Glutamatergic neuron (in vitro differentiated cells): ENCODE results near the gene ARL6IP4. TPM values are rescaled to one million over a fixed set of nuclear protein-coding genes. Genes with fewer than 3 reads are reported as not detected.

Experiments used
- DNase-seq: peaks from one replicate; pipeline ENCODE4 v3.0.0; 2022
- H3K27ac Mint-ChIP-seq: one replicate; pipeline ENCODE4 v1.8.0; 2020; ENCODE audit warnings: mild to moderate bottlenecking, mixed read lengths, inconsistent platforms; ENCODE audit not compliant: unreplicated experiment
- H3K27me3 Mint-ChIP-seq: one replicate; pipeline ENCODE4 v1.8.0; 2020; ENCODE audit warnings: mild to moderate bottlenecking, moderate library complexity, mixed read lengths, inconsistent platforms; ENCODE audit not compliant: unreplicated experiment
- H3K36me3 Mint-ChIP-seq: one replicate; pipeline ENCODE4 v1.8.0; 2020; ENCODE audit warnings: mild to moderate bottlenecking, mixed read lengths, inconsistent platforms; ENCODE audit not compliant: unreplicated experiment
- H3K4me1 Mint-ChIP-seq: one replicate; pipeline ENCODE4 v1.8.0; 2020; ENCODE audit warnings: mild to moderate bottlenecking, low read depth, mixed read lengths, inconsistent platforms; ENCODE audit not compliant: unreplicated experiment
- H3K4me3 Mint-ChIP-seq: one replicate; pipeline ENCODE4 v1.8.0; 2020; ENCODE audit warnings: mild to moderate bottlenecking, mixed read lengths, inconsistent platforms; ENCODE audit not compliant: unreplicated experiment
- H3K9me3 Mint-ChIP-seq: one replicate; pipeline ENCODE4 v1.8.0; 2020; ENCODE audit warnings: mild to moderate bottlenecking, moderate library complexity, mixed read lengths, inconsistent platforms; ENCODE audit not compliant: unreplicated experiment
- CTCF ChIP-seq: fragments of 200-600 bp; sonication (generic); IDR thresholded peaks from one replicate; pipeline ENCODE4 v1.5.0; 2021; ENCODE audit not compliant: partially characterized antibody, unreplicated experiment
- total RNA-seq: library from RNA; stranded (reverse); fragmentation: NEBNext Ultra II Directional; extraction: Animal tissue kit (Norgen Biotek cat#: 25700); gene quantifications from one replicate; pipeline ENCODE4 v1.2.1, GENCODE V29; 2021; ENCODE audit not compliant: unreplicated experiment

Gene ARL6IP4
- total RNA-seq, 1 donor from 2014 or later = 122 TPM

- DNase-seq = no peak
- Mint-ChIP-seq H3K4me1 (no peaks in the 10 kb centered on the region), H3K27ac (peak overlapping the region; percentile 98), H3K9me3 (peaks cover 5% of the 10 kb centered on the region), H3K27me3 (peaks cover 8% of the 10 kb centered on the region), H3K36me3 (no peaks in the 10 kb centered on the region), H3K4me3 (peak overlapping the region; percentile 96)
- TF ChIP-seq CTCF = no peak
Observed at GRCh38 chr12:122975790-122976647, 4.5 kb upstream of the ARL6IP4 start.

GRCh38 chr12:122976648-122976975 is 3.9 kb upstream of the ARL6IP4 start:
- Mint-ChIP-seq H3K36me3 (no peaks in the 10 kb centered on the region), H3K4me1 (peaks cover 1% of the 10 kb centered on the region), H3K27me3 (peaks cover 8% of the 10 kb centered on the region)

GRCh38 chr12:122977153-122977552 is 3.3 kb upstream of the ARL6IP4 start:
- H3K4me3 Mint-ChIP-seq = peak overlapping the region; percentile 20

More at GRCh38 chr12:122976648-122976975, 3.9 kb upstream of the ARL6IP4 start:
- Mint-ChIP-seq H3K4me3 (no peak overlapping the region), H3K27ac (no peak overlapping the region), H3K9me3 (peaks cover 5% of the 10 kb centered on the region)
- no peak for TF ChIP-seq CTCF
- no peak for DNase-seq

GRCh38 chr12:122977655-122978392 is 2.7 kb upstream of the ARL6IP4 start:
- no peaks in the 10 kb centered on the region for H3K36me3 Mint-ChIP-seq
- no peak overlapping the region for H3K4me3 Mint-ChIP-seq
- no peak overlapping the region for H3K27ac Mint-ChIP-seq
- H3K4me1 Mint-ChIP-seq = peaks cover 3% of the 10 kb centered on the region
- no peak for DNase-seq
- peaks cover 9% of the 10 kb centered on the region for H3K27me3 Mint-ChIP-seq
- TF ChIP-seq CTCF = no peak
- H3K9me3 Mint-ChIP-seq = peaks cover 5% of the 10 kb centered on the region

More at GRCh38 chr12:122977153-122977552, 3.3 kb upstream of the ARL6IP4 start:
- Mint-ChIP-seq H3K27me3 (peaks cover 8% of the 10 kb centered on the region), H3K27ac (no peak overlapping the region), H3K36me3 (no peaks in the 10 kb centered on the region), H3K4me1 (peaks cover 3% of the 10 kb centered on the region), H3K9me3 (peaks cover 5% of the 10 kb centered on the region)
- DNase-seq = no peak
- TF ChIP-seq CTCF = no peak
